Effector CD4-positive, alpha-beta T cell (primary cell): ENCODE data around the gene ABCB1.
"Not testable (repeated sequence)": the region's sequence is repeated elsewhere in the genome, so short reads cannot be mapped to it uniquely, and the experiment has no call there.

Source experiments
- DNase-seq: peaks from one replicate; pipeline ENCODE4 v3.0.0-alpha.2; 2020

Gene ABCB1

GRCh38 chr7:87511510-87511909 is 89.2 kb downstream of the ABCB1 start:
- no peak for DNase-seq

- DNase-seq: no peak
Measured at GRCh38 chr7:87510411-87510875, 90.2 kb downstream of the ABCB1 start.

GRCh38 chr7:87507446-87507845 is 93.2 kb downstream of the ABCB1 start:
- DNase-seq: no peak

- no peak for DNase-seq
Measured at GRCh38 chr7:87506246-87507180, 94.2 kb downstream of the ABCB1 start.

GRCh38 chr7:87505557-87506245 is 95.0 kb downstream of the ABCB1 start:
- DNase-seq: no peak

- DNase-seq: no peak
Measured at GRCh38 chr7:87505122-87505521, 95.6 kb downstream of the ABCB1 start.

- DNase-seq: no peak
Measured at GRCh38 chr7:87499494-87499893, 101.2 kb downstream of the ABCB1 start.

GRCh38 chr7:87498893-87499292 is 101.8 kb downstream of the ABCB1 start:
- no peak for DNase-seq

- DNase-seq: no peak
Measured at GRCh38 chr7:87497482-87497881, 103.2 kb downstream of the ABCB1 start.

- no peak for DNase-seq
Measured at GRCh38 chr7:87495366-87495765, 105.3 kb downstream of the ABCB1 start.

- no peak for DNase-seq
Measured at GRCh38 chr7:87494454-87494853, 106.2 kb downstream of the ABCB1 start.

GRCh38 chr7:87483131-87483530 is 117.6 kb downstream of the ABCB1 start:
- no peak for DNase-seq

GRCh38 chr7:87482115-87482514 is 118.6 kb downstream of the ABCB1 start:
- no peak for DNase-seq

- DNase-seq: no peak
Measured at GRCh38 chr7:87480386-87480785, 120.3 kb downstream of the ABCB1 start.

GRCh38 chr7:87479951-87480350 is 120.7 kb downstream of the ABCB1 start:
- DNase-seq: no peak

GRCh38 chr7:87476179-87476557 is 124.5 kb downstream of the ABCB1 start:
- DNase-seq: no peak

- no peak for DNase-seq
Measured at GRCh38 chr7:87475359-87476178, 125.1 kb downstream of the ABCB1 start, which contains the start of gene ABCB4. ABCB4 (minus strand) TSS chr7:87475680; CDS start chr7:87475465, 215 bp downstream.

GRCh38 chr7:87474533-87475358 is 125.9 kb downstream of the ABCB1 start:
- DNase-seq: no peak

- DNase-seq: no peak
Measured at GRCh38 chr7:87473986-87474385, 126.7 kb downstream of the ABCB1 start.

GRCh38 chr7:87473192-87473591 is 127.5 kb downstream of the ABCB1 start:
- no peak for DNase-seq

- no peak for DNase-seq
Measured at GRCh38 chr7:87471473-87471872, 129.2 kb downstream of the ABCB1 start.

- DNase-seq: not testable (repeated sequence)
Measured at GRCh38 chr7:87469204-87469603, 131.5 kb downstream of the ABCB1 start.
